Activated CD4-positive, alpha-beta memory T cell treated with anti-CD3 and anti-CD28 coated beads for 36 hours (primary cell): ENCODE results near the gene M1AP. TPM values are rescaled to one million over a fixed set of nuclear protein-coding genes. Genes with fewer than 3 reads are reported as not detected.

ENCODE experiments used
- CTCF ChIA-PET: fragments of 350-600 bp; sonication (Branson Sonifier 250); formaldehyde crosslinking; loops from one replicate; lab custom pipeline; 2021; ENCODE audit warnings: antibody characterized with exemption, inconsistent platforms; lab: Charles Lee
- POLR2A ChIA-PET: fragments of 350-600 bp; sonication (Branson Sonifier 250); formaldehyde crosslinking; loops from one replicate; lab custom pipeline; 2021; ENCODE audit warnings: antibody characterized with exemption; lab: Charles Lee
- DNase-seq: peaks from one replicate; pipeline ENCODE4 v3.0.0-alpha.2; 2020
- H3K27ac Mint-ChIP-seq: one replicate; pipeline ENCODE4 v1.8.0; 2021; ENCODE audit warnings: mixed read lengths
- H3K27me3 Mint-ChIP-seq: one replicate; pipeline ENCODE4 v1.8.0; 2021; ENCODE audit warnings: mixed read lengths
- H3K36me3 Mint-ChIP-seq: one replicate; pipeline ENCODE4 v1.8.0; 2021; ENCODE audit warnings: mixed read lengths
- H3K4me1 Mint-ChIP-seq: one replicate; pipeline ENCODE4 v1.8.0; 2021; ENCODE audit warnings: low read depth, mixed read lengths
- H3K4me3 Mint-ChIP-seq: one replicate; pipeline ENCODE4 v1.8.0; 2021; ENCODE audit warnings: mild to moderate bottlenecking, mixed read lengths
- H3K9me3 Mint-ChIP-seq: one replicate; pipeline ENCODE4 v1.8.0; 2021; ENCODE audit warnings: mixed read lengths
- intact Hi-C: fragments of 100-400 bp; cut with micrococcal nuclease; formaldehyde crosslinking; loops from one replicate; pipeline ENCODE4 v1.15.1; 2023
- total RNA-seq, 2 experiments: library from RNA; stranded (reverse); gene quantifications; one replicate each; pipeline ENCODE4 v1.2.3, GENCODE V29; 2021

The M1AP gene
- total RNA-seq, 2 experiments from 2014 or later: not detected

- ChIA-PET CTCF (no interaction called here), POLR2A (no interaction called here)
- H3K4me1 Mint-ChIP-seq: no peaks in the 10 kb centered on the region
- no peak for DNase-seq
- H3K4me3 Mint-ChIP-seq: no peak overlapping the region
- H3K9me3 Mint-ChIP-seq: no peaks in the 10 kb centered on the region
- peaks cover 19% of the 10 kb centered on the region for H3K36me3 Mint-ChIP-seq
- H3K27ac Mint-ChIP-seq: no peak overlapping the region
- no peaks in the 10 kb centered on the region for H3K27me3 Mint-ChIP-seq
- intact Hi-C loops: no loop called here
Measured at GRCh38 chr2:74679615-74680014, 31.5 kb upstream of the M1AP start.

- no peaks in the 10 kb centered on the region for H3K9me3 Mint-ChIP-seq
- POLR2A ChIA-PET: no interaction called here
Measured at GRCh38 chr2:74676331-74676730, 28.2 kb upstream of the M1AP start.

GRCh38 chr2:74675090-74675489 is 27.0 kb upstream of the M1AP start:
- Mint-ChIP-seq H3K27ac (no peak overlapping the region), H3K4me1 (no peaks in the 10 kb centered on the region), H3K4me3 (no peak overlapping the region), H3K36me3 (peaks cover 21% of the 10 kb centered on the region), H3K27me3 (no peaks in the 10 kb centered on the region), H3K9me3 (no peaks in the 10 kb centered on the region)
- ChIA-PET POLR2A (no interaction called here), CTCF (no interaction called here)
- intact Hi-C loops: no loop called here
- DNase-seq: no peak

More at GRCh38 chr2:74676331-74676730, 28.2 kb upstream of the M1AP start:
- CTCF ChIA-PET: interaction anchor here (0.5 kb wide), 1 partner anchor 40 kb away, joined by 3 read pairs; no protein-coding TSS in a partner anchor
- intact Hi-C loops: no loop called here
- H3K4me1 Mint-ChIP-seq: no peaks in the 10 kb centered on the region
- H3K36me3 Mint-ChIP-seq: peaks cover 21% of the 10 kb centered on the region
- H3K27me3 Mint-ChIP-seq: no peaks in the 10 kb centered on the region
- DNase-seq: no peak
- H3K4me3 Mint-ChIP-seq: no peak overlapping the region
- H3K27ac Mint-ChIP-seq: no peak overlapping the region

GRCh38 chr2:74673826-74674528 is 25.8 kb upstream of the M1AP start:
- POLR2A ChIA-PET: no interaction called here

GRCh38 chr2:74671479-74671878 is 23.3 kb upstream of the M1AP start:
- intact Hi-C loops: no loop called here
- H3K27me3 Mint-ChIP-seq: no peaks in the 10 kb centered on the region
- H3K4me3 Mint-ChIP-seq: no peak overlapping the region
- POLR2A ChIA-PET: no interaction called here
- DNase-seq: no peak
- no peaks in the 10 kb centered on the region for H3K4me1 Mint-ChIP-seq
- no peak overlapping the region for H3K27ac Mint-ChIP-seq
- H3K9me3 Mint-ChIP-seq: no peaks in the 10 kb centered on the region
- peaks cover 13% of the 10 kb centered on the region for H3K36me3 Mint-ChIP-seq
- CTCF ChIA-PET: no interaction called here

More at GRCh38 chr2:74673826-74674528, 25.8 kb upstream of the M1AP start:
- no peak for DNase-seq
- Mint-ChIP-seq H3K4me3 (no peak overlapping the region), H3K27me3 (no peaks in the 10 kb centered on the region), H3K4me1 (no peaks in the 10 kb centered on the region), H3K27ac (no peak overlapping the region), H3K36me3 (peaks cover 17% of the 10 kb centered on the region), H3K9me3 (no peaks in the 10 kb centered on the region)
- CTCF ChIA-PET: interaction anchor here (0.6 kb wide), 1 partner anchor 81 kb away, joined by 3 read pairs; no protein-coding TSS in a partner anchor
- intact Hi-C loops: no loop called here

- Mint-ChIP-seq H3K9me3 (no peaks in the 10 kb centered on the region), H3K4me1 (no peaks in the 10 kb centered on the region), H3K4me3 (no peak overlapping the region), H3K36me3 (peaks cover 4% of the 10 kb centered on the region), H3K27me3 (no peaks in the 10 kb centered on the region), H3K27ac (no peak overlapping the region)
- POLR2A ChIA-PET: no interaction called here
- intact Hi-C loops: no loop called here
- CTCF ChIA-PET: no interaction called here
- no peak for DNase-seq
Measured at GRCh38 chr2:74670263-74670662, 22.1 kb upstream of the M1AP start.

- DNase-seq: no peak
- Mint-ChIP-seq H3K4me3 (no peak overlapping the region), H3K36me3 (peaks cover 1% of the 10 kb centered on the region), H3K4me1 (no peaks in the 10 kb centered on the region), H3K27ac (no peak overlapping the region), H3K9me3 (no peaks in the 10 kb centered on the region), H3K27me3 (no peaks in the 10 kb centered on the region)
- ChIA-PET CTCF (no interaction called here), POLR2A (no interaction called here)
- intact Hi-C loops: no loop called here
Measured at GRCh38 chr2:74668087-74668486, 20.0 kb upstream of the M1AP start.

- DNase-seq: no peak
- Mint-ChIP-seq H3K27ac (no peak overlapping the region), H3K36me3 (no peaks in the 10 kb centered on the region), H3K4me3 (no peak overlapping the region), H3K9me3 (no peaks in the 10 kb centered on the region), H3K4me1 (peaks cover 12% of the 10 kb centered on the region), H3K27me3 (no peaks in the 10 kb centered on the region)
- POLR2A ChIA-PET: no interaction called here
- intact Hi-C loops: no loop called here
- CTCF ChIA-PET: no interaction called here
Measured at GRCh38 chr2:74659462-74659861, 11.3 kb upstream of the M1AP start.

GRCh38 chr2:74658516-74658915 is 10.4 kb upstream of the M1AP start:
- intact Hi-C loops: no loop called here
- ChIA-PET POLR2A (no interaction called here), CTCF (no interaction called here)
- DNase-seq: no peak
- Mint-ChIP-seq H3K4me3 (no peak overlapping the region), H3K36me3 (no peaks in the 10 kb centered on the region), H3K27me3 (no peaks in the 10 kb centered on the region), H3K27ac (no peak overlapping the region), H3K9me3 (no peaks in the 10 kb centered on the region), H3K4me1 (peaks cover 13% of the 10 kb centered on the region)

- ChIA-PET CTCF (interaction anchor here (0.6 kb wide), 2 partner anchors 184 to 263 kb away, joined by 4 read pairs; no protein-coding TSS in a partner anchor), POLR2A (no interaction called here)
- Mint-ChIP-seq H3K27ac (no peak overlapping the region), H3K4me1 (peaks cover 13% of the 10 kb centered on the region), H3K9me3 (no peaks in the 10 kb centered on the region), H3K36me3 (no peaks in the 10 kb centered on the region), H3K4me3 (no peak overlapping the region), H3K27me3 (no peaks in the 10 kb centered on the region)
- DNase-seq: no peak
- intact Hi-C loops: loop anchor here (2.0 kb wide), 1 partner anchor 179 kb away; the partner anchor contains the start of gene HK2
Measured at GRCh38 chr2:74655579-74655978, 7.4 kb upstream of the M1AP start.

GRCh38 chr2:74653985-74654882 is 6.1 kb upstream of the M1AP start, which contains the start of gene SEMA4F:
Gene SEMA4F (plus strand): TSS chr2:74654247. CDS start chr2:74654377, 130 bp downstream.
- peaks cover 13% of the 10 kb centered on the region for H3K4me1 Mint-ChIP-seq
- DNase-seq: peak; percentile 97
- intact Hi-C loops: loop anchor here (1.0 to 2.0 kb wide), 2 partner anchors 125 to 181 kb away; partner anchors contain the start of genes AUP1, HK2 and HTRA2
- no peaks in the 10 kb centered on the region for H3K36me3 Mint-ChIP-seq
- POLR2A ChIA-PET: interaction anchor here (0.7 to 1.2 kb wide), 4 partner anchors 125 to 1842 kb away, joined by 3 to 4 read pairs (median 3); partner anchors contain the start of genes AUP1, HK2 and HTRA2
- no peaks in the 10 kb centered on the region for H3K9me3 Mint-ChIP-seq
- H3K27me3 Mint-ChIP-seq: no peaks in the 10 kb centered on the region
- H3K4me3 Mint-ChIP-seq: peak within 1 kb of the TSS; percentile 80
- CTCF ChIA-PET: no interaction called here
- H3K27ac Mint-ChIP-seq: peak within 1 kb of the TSS; percentile 31

GRCh38 chr2:74653589-74653984 is 5.5 kb upstream of the M1AP start:
- no peaks in the 10 kb centered on the region for H3K9me3 Mint-ChIP-seq
- peaks cover 2% of the 10 kb centered on the region for H3K27me3 Mint-ChIP-seq
- peak overlapping the region; percentile 31 for H3K27ac Mint-ChIP-seq
- no peak for DNase-seq
- ChIA-PET POLR2A (interaction anchor here (0.7 to 1.2 kb wide), 3 partner anchors 124 to 1841 kb away, joined by 3 to 4 read pairs (median 3); partner anchors contain the start of genes AUP1, HK2 and HTRA2), CTCF (no interaction called here)
- no peaks in the 10 kb centered on the region for H3K36me3 Mint-ChIP-seq
- H3K4me1 Mint-ChIP-seq: peaks cover 13% of the 10 kb centered on the region
- H3K4me3 Mint-ChIP-seq: peak overlapping the region; percentile 80
- intact Hi-C loops: no loop called here
